ENCODE results near the gene PIGK.

The PIGK gene

DNA sequence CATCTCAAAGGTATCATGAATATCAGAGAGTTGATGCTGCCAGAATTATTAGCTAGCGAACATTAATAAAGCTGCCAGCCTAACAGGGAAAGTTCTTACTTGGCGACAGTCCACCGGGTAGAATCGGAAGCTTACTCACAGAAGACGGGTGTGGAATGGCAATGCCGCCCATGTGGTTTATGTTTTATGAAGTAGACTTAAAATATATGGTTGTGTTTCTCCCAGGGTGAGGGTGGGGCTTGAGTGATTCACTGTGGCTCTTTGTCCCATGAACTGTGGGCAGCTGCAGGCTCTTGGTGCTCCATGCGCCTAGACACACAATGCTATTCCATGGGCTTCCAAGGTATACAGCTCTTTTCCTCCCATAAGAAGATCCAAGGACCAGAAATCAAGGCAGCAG lies 162.7 kb downstream of the PIGK start (continued):
- TF ChIP-seq INSM2 (tag by site-specific recombination; IDR thresholded peaks at IDR 0.05) (no peak), ZNF169 (tag by site-specific recombination; IDR thresholded peaks at IDR 0.05) (no peak), ZNF558 (tag by site-specific recombination; IDR thresholded peaks at IDR 0.05) (no peak), GLI4 (tag by site-specific recombination; IDR thresholded peaks at IDR 0.05) (no peak), ZNF837 (tag by site-specific recombination; IDR thresholded peaks at IDR 0.05) (no peak), ZEB2 (tag by site-specific recombination; IDR thresholded peaks at IDR 0.05) (no peak), YY1 (tag by site-specific recombination; IDR thresholded peaks at IDR 0.05) (no peak)

DNA sequence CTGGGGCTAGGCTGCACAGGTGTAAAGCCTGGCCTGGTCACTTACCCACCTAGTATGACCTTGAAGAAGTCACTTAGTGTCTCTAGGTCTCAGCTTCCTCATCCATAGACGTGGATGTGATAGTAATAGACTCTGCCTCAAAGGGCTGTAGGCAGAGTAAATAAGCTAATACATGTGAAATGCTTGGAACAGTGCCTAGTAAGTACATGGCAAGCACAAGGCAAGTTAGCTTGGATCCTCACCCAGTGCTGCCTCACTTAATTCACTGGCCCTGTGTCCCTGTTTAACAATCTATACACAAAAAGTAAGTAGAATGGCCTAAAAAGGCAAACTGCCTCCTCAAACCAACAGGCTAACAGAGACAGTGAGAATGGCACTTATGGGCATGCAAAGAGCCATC lies 167.8 kb downstream of the PIGK start:
- CTCF ChIA-PET = no interaction called here
- TF ChIP-seq ZNF169 (tag by site-specific recombination; IDR thresholded peaks at IDR 0.05) (no peak), ZNF214 (tag by site-specific recombination; IDR thresholded peaks at IDR 0.05; ENCODE audit: borderline replicate concordance) (no peak), ZBTB1 (tag by site-specific recombination; IDR thresholded peaks at IDR 0.05) (no peak), TSHZ1 (tag by site-specific recombination; IDR thresholded peaks at IDR 0.05; ENCODE audit: borderline replicate concordance) (no peak), ZNF747 (tag by site-specific recombination; IDR thresholded peaks at IDR 0.05) (no peak), ZNF660 (tag by site-specific recombination; IDR thresholded peaks at IDR 0.05) (no peak), ZNF433 (tag by site-specific recombination; IDR thresholded peaks at IDR 0.05; ENCODE audit: low read depth) (no peak), ZNF596 (tag by site-specific recombination; IDR thresholded peaks at IDR 0.05) (no peak), ZNF426 (tag by site-specific recombination; IDR thresholded peaks at IDR 0.05) (no peak), GLIS1 (tag by site-specific recombination; IDR thresholded peaks at IDR 0.05) (no peak), ZNF785 (tag by site-specific recombination; IDR thresholded peaks at IDR 0.05) (no peak)
- TF ChIP-seq, protein P1, sequence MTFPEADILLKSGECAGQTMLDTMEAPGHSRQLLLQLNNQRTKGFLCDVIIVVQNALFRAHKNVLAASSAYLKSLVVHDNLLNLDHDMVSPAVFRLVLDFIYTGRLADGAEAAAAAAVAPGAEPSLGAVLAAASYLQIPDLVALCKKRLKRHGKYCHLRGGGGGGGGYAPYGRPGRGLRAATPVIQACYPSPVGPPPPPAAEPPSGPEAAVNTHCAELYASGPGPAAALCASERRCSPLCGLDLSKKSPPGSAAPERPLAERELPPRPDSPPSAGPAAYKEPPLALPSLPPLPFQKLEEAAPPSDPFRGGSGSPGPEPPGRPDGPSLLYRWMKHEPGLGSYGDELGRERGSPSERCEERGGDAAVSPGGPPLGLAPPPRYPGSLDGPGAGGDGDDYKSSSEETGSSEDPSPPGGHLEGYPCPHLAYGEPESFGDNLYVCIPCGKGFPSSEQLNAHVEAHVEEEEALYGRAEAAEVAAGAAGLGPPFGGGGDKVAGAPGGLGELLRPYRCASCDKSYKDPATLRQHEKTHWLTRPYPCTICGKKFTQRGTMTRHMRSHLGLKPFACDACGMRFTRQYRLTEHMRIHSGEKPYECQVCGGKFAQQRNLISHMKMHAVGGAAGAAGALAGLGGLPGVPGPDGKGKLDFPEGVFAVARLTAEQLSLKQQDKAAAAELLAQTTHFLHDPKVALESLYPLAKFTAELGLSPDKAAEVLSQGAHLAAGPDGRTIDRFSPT (tag by site-specific recombination; IDR thresholded peaks at IDR 0.05) = no peak
- TF ChIP-seq, protein P2, sequence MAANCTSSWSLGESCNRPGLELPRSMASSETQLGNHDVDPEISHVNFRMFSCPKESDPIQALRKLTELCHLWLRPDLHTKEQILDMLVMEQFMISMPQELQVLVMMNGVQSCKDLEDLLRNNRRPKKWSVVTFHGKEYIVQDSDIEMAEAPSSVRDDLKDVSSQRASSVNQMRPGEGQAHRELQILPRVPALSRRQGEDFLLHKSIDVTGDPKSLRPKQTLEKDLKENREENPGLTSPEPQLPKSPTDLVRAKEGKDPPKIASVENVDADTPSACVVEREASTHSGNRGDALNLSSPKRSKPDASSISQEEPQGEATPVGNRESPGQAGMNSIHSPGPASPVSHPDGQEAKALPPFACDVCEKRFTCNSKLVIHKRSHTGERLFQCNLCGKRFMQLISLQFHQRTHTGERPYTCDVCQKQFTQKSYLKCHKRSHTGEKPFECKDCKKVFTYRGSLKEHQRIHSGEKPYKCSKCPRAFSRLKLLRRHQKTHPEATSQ (tag by site-specific recombination; IDR thresholded peaks at IDR 0.05) = no peak
- Histone ChIP-seq H3K27ac (ENCODE audit: extremely low read depth, low read depth, low read length) (no peak overlapping the region), H3K4me3 (ENCODE audit: low read depth, low read length) (no peak overlapping the region), H3K9me3 (ENCODE audit: control insufficient read depth, insufficient read depth, low read depth, low read length) (no peaks in the 10 kb centered on the region), H3K4me1 (ENCODE audit: control insufficient read depth, insufficient read depth, low read length) (no peaks in the 10 kb centered on the region), H3K36me3 (ENCODE audit: control insufficient read depth in 2 of 2, insufficient read depth in 1 of 2, low read length in 2 of 2) (no peaks in the 10 kb centered on the region)
- POLR2A ChIA-PET = interaction anchor here (0.5 kb wide), 1 partner anchor 45 kb away, joined by 6 read pairs; no protein-coding TSS in a partner anchor
